Stimulated activated CD4-positive, alpha-beta T cell treated with anti-CD3 and anti-CD28 coated beads, Interleukin-12 subunit alpha, Interleukin-12 subunit beta, amount 100 ng/mL, for 24 hours (primary cell): ENCODE measurements around the gene MCM9.
"Not testable (repeated sequence)": the region's sequence is repeated elsewhere in the genome, so short reads cannot be mapped to it uniquely, and the experiment has no call there.

Source experiments
- DNase-seq, 2 experiments: peaks; one replicate each; pipeline ENCODE4 v3.0.0-alpha.2; 2020; ENCODE audit warnings: low read depth in 2 of 2

MCM9 gene

GRCh38 chr6:118893807-118894424 is 41.0 kb downstream of the MCM9 start, which contains the start of gene ASF1A:
ASF1A (plus strand) TSS chr6:118894152; CDS start chr6:118894414, 262 bp downstream.
- peak; percentile 90 to 93 for DNase-seq

GRCh38 chr6:118893064-118893806 is 41.7 kb downstream of the MCM9 start:
- DNase-seq, result peak in 1 of 2 experiments; percentile 5

GRCh38 chr6:118892355-118892991 is 42.5 kb downstream of the MCM9 start:
- DNase-seq, result no peak

GRCh38 chr6:118890997-118891790 is 43.8 kb downstream of the MCM9 start:
- no peak for DNase-seq

GRCh38 chr6:118889163-118889562 is 45.8 kb downstream of the MCM9 start:
- no peak for DNase-seq

GRCh38 chr6:118886641-118887040 is 48.3 kb downstream of the MCM9 start:
- DNase-seq, result no peak

GRCh38 chr6:118882314-118882905 is 52.5 kb downstream of the MCM9 start:
- no peak for DNase-seq

- no peak for DNase-seq
These were observed 53.3 kb downstream of the MCM9 start for GRCh38 chr6:118881440-118882313.

GRCh38 chr6:118877806-118878205 is 57.2 kb downstream of the MCM9 start:
- no peak for DNase-seq

GRCh38 chr6:118876814-118877213 is 58.1 kb downstream of the MCM9 start:
- no peak for DNase-seq

GRCh38 chr6:118876198-118876597 is 58.8 kb downstream of the MCM9 start:
- no peak for DNase-seq

GRCh38 chr6:118875672-118876071 is 59.3 kb downstream of the MCM9 start:
- DNase-seq, result no peak

GRCh38 chr6:118873239-118873638 is 61.7 kb downstream of the MCM9 start:
- no peak for DNase-seq

GRCh38 chr6:118872726-118873125 is 62.2 kb downstream of the MCM9 start:
- no peak for DNase-seq

GRCh38 chr6:118872318-118872717 is 62.6 kb downstream of the MCM9 start:
- DNase-seq, result no peak

GRCh38 chr6:118871331-118871730 is 63.6 kb downstream of the MCM9 start:
- DNase-seq, result no peak

- no peak for DNase-seq
These were observed 64.9 kb downstream of the MCM9 start for GRCh38 chr6:118869894-118870589.

GRCh38 chr6:118869350-118869749 is 65.6 kb downstream of the MCM9 start:
- no peak for DNase-seq

GRCh38 chr6:118868901-118869300 is 66.1 kb downstream of the MCM9 start:
- not testable (repeated sequence) for DNase-seq

GRCh38 chr6:118867181-118867580 is 67.8 kb downstream of the MCM9 start:
- DNase-seq, result no peak
